ENCODE results near the gene OR52D1. TPM values are rescaled to one million over a fixed set of nuclear protein-coding genes. Genes with fewer than 3 reads are reported as not detected.

OR52D1 gene
- total and polyA plus RNA-seq, 8 donors = not detected

DNA sequence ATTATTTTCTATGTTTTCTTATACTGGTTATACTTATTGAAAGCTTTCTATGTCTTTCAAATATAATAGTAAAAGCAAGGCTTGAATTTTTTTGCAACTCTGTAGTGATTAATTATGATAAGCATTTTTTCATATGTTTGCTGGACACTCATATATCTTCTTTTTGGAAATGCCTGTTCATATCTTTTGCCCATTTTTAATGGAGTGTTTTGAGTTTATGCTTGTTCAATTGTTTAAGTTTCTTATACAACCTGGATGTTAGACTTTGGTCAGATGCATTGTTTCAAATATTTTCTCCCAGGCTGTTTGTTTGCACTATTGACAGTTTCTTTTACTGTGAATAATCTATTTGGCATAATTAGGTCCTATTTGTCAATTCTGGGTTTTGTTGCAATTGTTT, 48.0 kb downstream of the OR52D1 start:
- Histone ChIP-seq H3K4me3 (no peak overlapping the region), H3K36me3 (no peaks in the 10 kb centered on the region), H3K27ac (no peak overlapping the region), H3K4me1 (no peaks in the 10 kb centered on the region), H3K27me3 (no peaks in the 10 kb centered on the region), H3K9me3 (no peaks in the 10 kb centered on the region)
- TF ChIP-seq POLR2AphosphoS5 (IDR thresholded peaks at IDR 0.05) (no peak), POLR2A (IDR thresholded peaks at IDR 0.05) (no peak), EP300 (IDR thresholded peaks at IDR 0.05) (no peak)
- TF ChIP-seq, protein P1, sequence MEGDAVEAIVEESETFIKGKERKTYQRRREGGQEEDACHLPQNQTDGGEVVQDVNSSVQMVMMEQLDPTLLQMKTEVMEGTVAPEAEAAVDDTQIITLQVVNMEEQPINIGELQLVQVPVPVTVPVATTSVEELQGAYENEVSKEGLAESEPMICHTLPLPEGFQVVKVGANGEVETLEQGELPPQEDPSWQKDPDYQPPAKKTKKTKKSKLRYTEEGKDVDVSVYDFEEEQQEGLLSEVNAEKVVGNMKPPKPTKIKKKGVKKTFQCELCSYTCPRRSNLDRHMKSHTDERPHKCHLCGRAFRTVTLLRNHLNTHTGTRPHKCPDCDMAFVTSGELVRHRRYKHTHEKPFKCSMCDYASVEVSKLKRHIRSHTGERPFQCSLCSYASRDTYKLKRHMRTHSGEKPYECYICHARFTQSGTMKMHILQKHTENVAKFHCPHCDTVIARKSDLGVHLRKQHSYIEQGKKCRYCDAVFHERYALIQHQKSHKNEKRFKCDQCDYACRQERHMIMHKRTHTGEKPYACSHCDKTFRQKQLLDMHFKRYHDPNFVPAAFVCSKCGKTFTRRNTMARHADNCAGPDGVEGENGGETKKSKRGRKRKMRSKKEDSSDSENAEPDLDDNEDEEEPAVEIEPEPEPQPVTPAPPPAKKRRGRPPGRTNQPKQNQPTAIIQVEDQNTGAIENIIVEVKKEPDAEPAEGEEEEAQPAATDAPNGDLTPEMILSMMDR (IDR thresholded peaks at IDR 0.05) = no peak
- DNase-seq = no peak
- intact Hi-C loops (cut with DNase I; ENCODE audit: low total_unique reads) = no loop called here

Other genes starting within 250 kb of the OR52D1 start
- 1 to 10 TPM in 1 of 5 donors, not detected in 4; 6.2 TPM for gene HBG1, start 238.8 kb upstream of the OR52D1 start, total RNA-seq
- not detected for gene HBG1, start 238.8 kb upstream of the OR52D1 start, polyA plus RNA-seq
- gene HBG2, start 233.9 kb upstream of the OR52D1 start, total RNA-seq = 1,000 to 10,000 TPM in 1 of 5 donors, not detected in 4; 1,854 TPM
- gene HBG2, start 233.9 kb upstream of the OR52D1 start, polyA plus RNA-seq = under 1 TPM in 1 of 3 donors, not detected in 2; 0.75 TPM
- gene HBE1, start 218.7 kb upstream of the OR52D1 start, total RNA-seq = 1 to 10 TPM in 1 of 5 donors, not detected in 4; 1.3 TPM
- not detected for gene HBE1, start 218.7 kb upstream of the OR52D1 start, polyA plus RNA-seq
- not detected for gene OR51B4, start 186.7 kb upstream of the OR52D1 start, total RNA-seq
- gene OR51B4, start 186.7 kb upstream of the OR52D1 start, polyA plus RNA-seq = not detected
- under 1 TPM in 1 of 5 donors, not detected in 4; 0.92 TPM for gene OR51B2, start 164.4 kb upstream of the OR52D1 start, total RNA-seq
- not detected for gene OR51B2, start 164.4 kb upstream of the OR52D1 start, polyA plus RNA-seq
- gene OR51B5, start 145.2 kb upstream of the OR52D1 start, total RNA-seq = 1 to 10 TPM in 1 of 5 donors, under 1 TPM in 1, not detected in 3; 0.92 to 1.2 TPM
- not detected for gene OR51B5, start 145.2 kb upstream of the OR52D1 start, polyA plus RNA-seq
- not detected for gene OR51B6, start 137.2 kb upstream of the OR52D1 start, total RNA-seq
- not detected for gene OR51B6, start 137.2 kb upstream of the OR52D1 start, polyA plus RNA-seq
- gene OR51M1, start 104.9 kb upstream of the OR52D1 start, total RNA-seq = not detected
- not detected for gene OR51M1, start 104.9 kb upstream of the OR52D1 start, polyA plus RNA-seq
- not detected for gene OR51Q1, start 66.6 kb upstream of the OR52D1 start, total RNA-seq
- gene OR51Q1, start 66.6 kb upstream of the OR52D1 start, polyA plus RNA-seq = not detected
- gene OR51I1, start 47.2 kb upstream of the OR52D1 start, total RNA-seq = not detected
- gene OR51I1, start 47.2 kb upstream of the OR52D1 start, polyA plus RNA-seq = not detected
- gene OR51I2, start 39.4 kb upstream of the OR52D1 start, total RNA-seq = not detected
- gene OR51I2, start 39.4 kb upstream of the OR52D1 start, polyA plus RNA-seq = not detected
- gene UBQLN3, start 21.3 kb downstream of the OR52D1 start, total RNA-seq = 1 to 10 TPM in 1 of 5 donors, not detected in 4; 1.1 TPM
- not detected for gene UBQLN3, start 21.3 kb downstream of the OR52D1 start, polyA plus RNA-seq
- gene UBQLNL, start 28.0 kb downstream of the OR52D1 start, total RNA-seq = under 1 TPM in 1 of 5 donors, not detected in 4; 0.92 TPM
- gene UBQLNL, start 28.0 kb downstream of the OR52D1 start, polyA plus RNA-seq = under 1 TPM; 0.12 to 0.80 (median 0.31) TPM
- gene OR52H1, start 59.9 kb downstream of the OR52D1 start, total RNA-seq = 10 to 100 TPM in 1 of 5 donors, 1 to 10 TPM in 1, under 1 TPM in 1, not detected in 2; 0.58 to 21.0 (median 1.3) TPM
- gene OR52H1, start 59.9 kb downstream of the OR52D1 start, polyA plus RNA-seq = not detected
- gene OR52B6, start 92.2 kb downstream of the OR52D1 start, total RNA-seq = not detected
- not detected for gene OR52B6, start 92.2 kb downstream of the OR52D1 start, polyA plus RNA-seq
- 10 to 100 TPM in 1 of 5 donors, 1 to 10 TPM in 1, under 1 TPM in 1, not detected in 2; 0.87 to 10.3 (median 2.6) TPM for gene TRIM6, start 108.0 kb downstream of the OR52D1 start, total RNA-seq
- 1 to 10 TPM; 1.1 to 2.3 (median 1.2) TPM for gene TRIM6, start 108.0 kb downstream of the OR52D1 start, polyA plus RNA-seq
- 10 to 100 TPM in 1 of 5 donors, 1 to 10 TPM in 2, under 1 TPM in 1, not detected in 1; 0.29 to 11.4 (median 2.6) TPM for gene TRIM34, start 136.3 kb downstream of the OR52D1 start, total RNA-seq
- gene TRIM34, start 136.3 kb downstream of the OR52D1 start, polyA plus RNA-seq = 1 to 10 TPM; 2.9 to 8.7 (median 3.7) TPM
- 10 to 100 TPM in 4 of 5 donors, not detected in 1; 12.6 to 81.4 (median 28.0) TPM for gene TRIM5, start 196.4 kb downstream of the OR52D1 start, total RNA-seq
- gene TRIM5, start 196.4 kb downstream of the OR52D1 start, polyA plus RNA-seq = 1 to 10 TPM; 4.2 to 9.5 (median 9.0) TPM
- 100 to 1,000 TPM in 1 of 5 donors, 10 to 100 TPM in 4; 34.8 to 131 (median 39.1) TPM for gene TRIM22, start 201.1 kb downstream of the OR52D1 start, total RNA-seq
- gene TRIM22, start 201.1 kb downstream of the OR52D1 start, polyA plus RNA-seq = 10 to 100 TPM; 12.4 to 39.4 (median 14.4) TPM
- under 1 TPM in 1 of 5 donors, not detected in 4; 0.18 TPM for gene OR56B1, start 247.8 kb downstream of the OR52D1 start, total RNA-seq
- gene OR56B1, start 247.8 kb downstream of the OR52D1 start, polyA plus RNA-seq = not detected